GM21390 (cell line): ENCODE data around the gene APCDD1L.
"Not testable (repeated sequence)": the region's sequence is repeated elsewhere in the genome, so short reads cannot be mapped to it uniquely, and the experiment has no call there.

Source experiments
- ATAC-seq: cut with Tn5 transposase; IDR thresholded peaks from one replicate; pipeline ENCODE4 v1.9.1; 2021; ENCODE audit not compliant: unreplicated experiment

The APCDD1L gene

GRCh38 chr20:58446960-58447265, 68.3 kb downstream of the APCDD1L start:
- no peak for ATAC-seq

DNA sequence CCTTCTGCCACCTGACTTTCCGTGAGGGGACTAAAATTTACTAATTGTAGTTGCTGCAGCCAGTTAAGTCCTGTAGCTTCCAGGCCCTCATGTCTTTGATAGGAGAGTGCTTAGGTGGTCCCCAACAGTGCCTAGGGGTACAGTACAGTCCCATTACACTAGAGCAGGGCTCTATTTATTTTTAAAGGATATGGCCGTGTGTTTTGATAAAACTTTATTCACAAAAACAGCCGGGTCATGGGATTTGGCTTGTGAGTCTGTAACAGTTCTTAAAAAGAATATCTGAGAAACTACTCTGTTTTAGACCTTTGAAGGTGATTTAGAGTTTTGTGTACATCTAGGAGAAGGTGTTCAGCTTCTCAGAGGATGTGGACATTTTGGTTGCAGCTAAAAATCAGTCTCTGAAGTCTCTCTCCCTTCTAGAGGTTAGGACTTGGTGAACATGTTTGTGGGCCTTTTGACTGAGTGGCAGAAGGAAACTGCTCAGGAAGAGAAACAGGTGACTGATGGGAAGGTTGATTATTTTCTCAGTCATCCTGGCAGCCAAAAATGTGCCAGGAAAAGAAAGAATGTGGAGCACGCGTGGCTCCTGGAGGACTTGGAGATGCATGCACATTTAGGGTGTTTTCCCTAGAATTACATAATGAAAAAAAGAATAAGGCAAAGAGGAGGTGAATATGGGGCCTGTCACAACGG, 68.8 kb downstream of the APCDD1L start:
- ATAC-seq, result no peak

- no peak for ATAC-seq
These were observed 70.4 kb downstream of the APCDD1L start for GRCh38 chr20:58444746-58445255.

GRCh38 chr20:58441723-58442122, 73.5 kb downstream of the APCDD1L start:
- no peak for ATAC-seq

GRCh38 chr20:58440021-58440767, 75.0 kb downstream of the APCDD1L start:
- no peak for ATAC-seq

GRCh38 chr20:58438970-58439808, 76.0 kb downstream of the APCDD1L start:
- ATAC-seq, result no peak

DNA sequence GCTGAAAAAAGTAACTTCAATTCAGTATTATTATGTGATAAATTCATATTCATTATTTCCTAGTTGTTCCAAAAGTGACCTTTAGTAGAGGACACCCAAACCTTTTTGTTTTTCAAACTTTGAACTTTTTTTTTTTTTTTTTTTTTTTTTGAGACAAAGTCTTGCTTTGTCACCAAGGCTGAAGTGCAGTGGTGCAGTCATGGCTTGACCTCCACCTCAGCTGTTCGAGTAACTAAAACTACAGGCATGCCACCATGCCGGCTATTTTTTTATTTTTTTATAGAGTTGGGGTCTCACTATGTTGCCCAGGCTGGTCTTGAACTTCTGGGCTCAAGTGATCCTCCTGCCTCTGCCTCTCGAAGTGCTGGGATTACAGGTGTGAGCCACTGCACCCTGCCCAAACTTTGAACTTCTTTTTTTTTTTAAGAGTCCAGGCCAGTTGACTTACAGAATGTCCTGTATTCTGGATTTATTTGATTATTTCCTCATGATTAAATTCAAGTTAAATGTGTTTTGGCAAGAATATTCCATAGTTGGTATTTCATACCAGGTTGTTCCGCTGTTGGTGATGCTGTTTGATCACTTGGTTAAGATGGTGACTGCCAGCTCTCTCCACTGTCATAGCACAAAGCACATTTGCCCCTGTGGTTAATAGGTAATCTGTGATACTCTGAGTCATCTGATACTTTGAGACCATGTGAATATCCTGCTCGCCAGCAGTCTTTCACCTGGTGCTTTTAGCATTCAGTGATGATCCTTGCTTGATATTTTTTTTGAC, 78.1 kb downstream of the APCDD1L start:
- no peak for ATAC-seq

- no peak for ATAC-seq
These were observed 80.0 kb downstream of the APCDD1L start for GRCh38 chr20:58435237-58435636.

GRCh38 chr20:58434326-58434725, 80.9 kb downstream of the APCDD1L start:
- no peak for ATAC-seq

- no peak for ATAC-seq
These were observed 81.4 kb downstream of the APCDD1L start for GRCh38 chr20:58433759-58434158.

DNA sequence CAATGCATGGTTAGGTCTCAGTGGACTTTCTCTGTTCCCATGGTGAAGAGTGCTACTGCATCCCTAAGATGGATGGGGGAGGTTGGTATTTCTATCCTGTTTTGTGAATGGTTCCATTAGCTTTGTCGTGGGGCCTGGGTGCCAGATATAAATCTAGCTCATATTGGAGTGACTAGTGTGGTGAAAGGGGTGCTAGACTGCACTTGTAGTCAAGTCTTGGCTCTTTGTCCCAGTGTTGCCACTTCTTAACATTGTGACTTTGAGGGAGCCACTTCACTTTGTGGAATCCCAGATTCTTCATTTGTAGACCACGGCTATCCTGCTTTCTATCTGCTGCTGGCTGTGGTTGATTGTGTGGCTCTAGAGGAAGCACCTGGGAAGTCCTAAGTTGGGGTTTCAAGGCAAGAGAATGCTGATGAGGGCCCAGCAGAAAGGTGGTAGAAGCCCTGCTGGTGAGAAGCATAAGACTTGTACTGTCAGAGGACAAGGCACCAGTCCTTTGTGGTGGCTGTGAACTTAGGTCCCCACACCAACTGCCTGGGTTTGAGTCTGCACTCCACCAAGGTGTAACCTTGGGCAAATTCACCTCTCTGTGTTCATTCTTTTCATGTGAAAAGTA, 82.1 kb downstream of the APCDD1L start:
- no peak for ATAC-seq

DNA sequence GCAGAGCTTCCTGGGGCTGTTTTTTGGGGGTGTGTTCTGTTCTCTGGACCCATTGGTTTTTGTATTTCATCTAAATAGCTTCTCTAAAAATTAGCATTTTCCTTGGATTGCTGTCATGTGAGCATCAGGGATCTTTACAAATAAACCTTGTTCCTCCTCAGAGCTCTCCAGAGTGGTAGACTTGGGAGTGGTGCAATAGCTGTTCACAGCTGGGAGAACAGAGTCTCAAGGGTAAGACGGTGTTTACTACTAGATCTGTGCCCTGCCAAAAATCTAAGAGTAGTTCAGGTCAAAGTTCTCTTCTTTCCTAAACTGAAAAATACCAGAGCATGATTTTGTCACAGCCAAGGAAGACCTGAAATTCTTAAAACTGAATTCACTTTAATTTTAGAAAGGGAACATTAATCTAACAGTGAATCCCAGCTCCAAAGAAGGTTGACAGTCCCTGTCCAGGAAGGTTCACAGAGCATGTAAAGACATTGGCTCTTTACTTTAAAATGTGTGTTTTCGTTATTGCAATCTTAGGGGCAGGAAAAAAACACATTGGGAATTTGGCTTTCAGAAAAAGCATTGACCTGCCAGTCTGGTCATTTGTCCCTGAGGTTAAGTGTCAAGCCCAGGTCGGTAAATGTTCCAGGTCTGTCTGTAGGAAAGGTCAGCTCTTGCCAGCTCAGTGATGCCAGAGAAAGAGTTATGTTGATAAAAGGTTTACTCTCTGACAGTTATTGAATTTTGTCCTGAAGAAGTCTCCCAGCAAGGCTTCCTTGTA, 82.8 kb downstream of the APCDD1L start:
- ATAC-seq, result no peak

GRCh38 chr20:58431134-58431533, 84.1 kb downstream of the APCDD1L start:
- no peak for ATAC-seq

GRCh38 chr20:58429303-58429702, 85.9 kb downstream of the APCDD1L start:
- ATAC-seq, result no peak

GRCh38 chr20:58428364-58428763, 86.8 kb downstream of the APCDD1L start:
- no peak for ATAC-seq

- ATAC-seq, result not testable (repeated sequence)
These were observed 87.6 kb downstream of the APCDD1L start for GRCh38 chr20:58427571-58427970.

DNA sequence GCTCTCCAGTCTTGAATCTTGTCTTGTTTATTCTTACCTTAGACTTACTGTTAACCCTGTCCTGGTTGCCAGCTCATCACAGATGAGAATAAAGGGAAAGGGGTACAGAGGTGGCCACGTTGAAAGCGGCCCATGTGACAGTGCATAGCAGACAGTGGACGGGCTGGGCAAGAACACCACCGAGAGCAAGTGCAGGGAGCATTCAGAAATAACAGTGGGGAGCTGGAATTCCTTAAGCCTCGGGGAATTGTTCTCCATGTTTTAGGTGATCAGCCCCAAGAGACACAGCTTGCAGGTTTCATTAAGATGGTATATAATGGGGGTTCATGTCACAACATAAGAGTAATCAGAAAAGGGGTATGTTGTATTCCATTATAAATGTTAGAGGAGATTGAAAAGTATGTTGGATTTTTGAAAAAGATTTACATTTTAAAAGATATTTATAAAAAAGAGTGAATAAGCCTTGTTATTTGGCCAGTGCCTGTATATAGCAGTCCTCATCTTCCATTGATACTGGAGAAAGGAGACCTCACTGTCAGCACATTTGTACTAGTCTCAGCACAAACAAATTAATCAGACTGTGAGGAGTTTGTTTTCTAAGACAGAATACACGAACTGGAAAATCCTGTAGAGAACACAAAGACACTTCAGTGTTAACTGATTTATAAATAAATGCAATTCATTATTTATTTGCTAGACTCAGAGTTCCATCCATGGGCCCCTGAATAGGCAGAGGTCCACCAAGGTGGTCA, 90.8 kb downstream of the APCDD1L start:
- no peak for ATAC-seq

- ATAC-seq, result no peak
These were observed 93.7 kb downstream of the APCDD1L start for GRCh38 chr20:58421497-58421850.
